ENCODE results near the gene BARX2.

The BARX2 gene

DNA sequence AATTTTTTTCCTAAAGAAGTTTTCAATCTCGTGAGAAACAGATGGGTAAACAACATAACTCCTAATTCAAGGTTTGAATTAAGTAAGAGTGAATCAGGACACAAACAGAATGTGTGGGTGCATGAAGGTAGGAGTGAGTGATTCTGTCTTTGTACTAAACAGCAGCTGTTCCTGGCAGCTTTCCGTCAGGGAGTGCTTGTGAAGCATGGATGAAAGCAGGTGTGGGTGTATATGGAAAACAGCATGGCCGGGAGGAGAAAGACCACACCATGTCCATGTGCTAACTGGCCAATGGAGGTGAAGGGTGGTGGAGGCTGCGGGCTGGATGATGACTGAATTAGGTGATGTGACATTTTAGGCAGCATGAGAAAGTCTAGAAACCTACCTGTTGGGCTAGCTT lies 49.6 kb downstream of the BARX2 start:
- no peaks in the 10 kb centered on the region for H3F3A ChIP-seq (ENCODE audit: insufficient read depth)
- H3K9ac ChIP-seq (ENCODE audit: low read length) = no peak overlapping the region
- no peak overlapping the region for H3K4me2 ChIP-seq (ENCODE audit: low read depth, low read length, poor library complexity, severe bottlenecking)
- H4K20me1 ChIP-seq (ENCODE audit: low read depth, low read length) = no peaks in the 10 kb centered on the region
- H3K9me3 ChIP-seq (ENCODE audit: insufficient read depth, low read length) = no peaks in the 10 kb centered on the region
- no peaks in the 10 kb centered on the region for H3K9me2 ChIP-seq (replicated peaks; ENCODE audit: insufficient read depth, low read length)
- no peaks in the 10 kb centered on the region for H3K27me3 ChIP-seq (ENCODE audit: low read length)
- H2AFZ ChIP-seq (ENCODE audit: low read depth, low read length, severe bottlenecking) = no peak overlapping the region
- no peaks in the 10 kb centered on the region for H3K36me3 ChIP-seq (ENCODE audit: low read length)
- no peak overlapping the region for H3K4me3 ChIP-seq (ENCODE audit: insufficient read depth, low read length, poor library complexity, severe bottlenecking)
- H3K27ac ChIP-seq (ENCODE audit: low read depth, low read length) = no peak overlapping the region
- H3K79me2 ChIP-seq (ENCODE audit: insufficient read depth, low read length) = no peaks in the 10 kb centered on the region
- no peak for TF ChIP-seq EZH2phosphoT487 (conservative IDR thresholded peaks at IDR 0.05; ENCODE audit: low read length)
- TF ChIP-seq, protein P1, sequence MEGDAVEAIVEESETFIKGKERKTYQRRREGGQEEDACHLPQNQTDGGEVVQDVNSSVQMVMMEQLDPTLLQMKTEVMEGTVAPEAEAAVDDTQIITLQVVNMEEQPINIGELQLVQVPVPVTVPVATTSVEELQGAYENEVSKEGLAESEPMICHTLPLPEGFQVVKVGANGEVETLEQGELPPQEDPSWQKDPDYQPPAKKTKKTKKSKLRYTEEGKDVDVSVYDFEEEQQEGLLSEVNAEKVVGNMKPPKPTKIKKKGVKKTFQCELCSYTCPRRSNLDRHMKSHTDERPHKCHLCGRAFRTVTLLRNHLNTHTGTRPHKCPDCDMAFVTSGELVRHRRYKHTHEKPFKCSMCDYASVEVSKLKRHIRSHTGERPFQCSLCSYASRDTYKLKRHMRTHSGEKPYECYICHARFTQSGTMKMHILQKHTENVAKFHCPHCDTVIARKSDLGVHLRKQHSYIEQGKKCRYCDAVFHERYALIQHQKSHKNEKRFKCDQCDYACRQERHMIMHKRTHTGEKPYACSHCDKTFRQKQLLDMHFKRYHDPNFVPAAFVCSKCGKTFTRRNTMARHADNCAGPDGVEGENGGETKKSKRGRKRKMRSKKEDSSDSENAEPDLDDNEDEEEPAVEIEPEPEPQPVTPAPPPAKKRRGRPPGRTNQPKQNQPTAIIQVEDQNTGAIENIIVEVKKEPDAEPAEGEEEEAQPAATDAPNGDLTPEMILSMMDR (IDR thresholded peaks at IDR 0.05; ENCODE audit: insufficient read depth, low read length, poor library complexity, severe bottlenecking) = no peak

DNA sequence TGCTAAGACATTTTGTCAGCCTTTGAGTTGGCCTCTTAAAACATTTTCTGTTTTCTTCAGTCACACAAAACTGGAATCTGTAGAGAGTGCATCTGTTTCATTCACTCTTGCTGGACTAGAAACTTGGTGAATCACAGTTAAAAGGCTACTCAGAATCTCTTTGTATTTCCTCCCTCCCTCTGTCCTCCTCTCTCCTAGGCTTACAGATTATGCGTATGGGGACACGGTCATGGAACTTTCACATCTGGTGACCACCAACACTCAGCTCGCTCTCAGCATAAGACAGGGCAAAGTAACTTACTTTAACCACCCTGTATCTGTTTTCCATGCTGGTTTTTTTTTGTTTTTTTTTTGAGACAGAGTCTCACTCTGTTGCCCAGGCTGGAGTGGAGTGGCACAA lies 50.4 kb downstream of the BARX2 start:
- H3F3A ChIP-seq (ENCODE audit: insufficient read depth) = no peaks in the 10 kb centered on the region
- no peaks in the 10 kb centered on the region for H3K9me2 ChIP-seq (replicated peaks; ENCODE audit: insufficient read depth, low read length)
- no peak overlapping the region for H2AFZ ChIP-seq (ENCODE audit: low read depth, low read length, severe bottlenecking)
- H3K9me3 ChIP-seq (ENCODE audit: insufficient read depth, low read length) = no peaks in the 10 kb centered on the region
- TF ChIP-seq, protein P1 (IDR thresholded peaks at IDR 0.05; ENCODE audit: insufficient read depth, low read length, poor library complexity, severe bottlenecking) = no peak
- no peak for TF ChIP-seq EZH2phosphoT487 (conservative IDR thresholded peaks at IDR 0.05; ENCODE audit: low read length)
- H3K9ac ChIP-seq (ENCODE audit: low read length) = no peak overlapping the region
- no peak overlapping the region for H3K27ac ChIP-seq (ENCODE audit: low read depth, low read length)
- no peak overlapping the region for H3K4me2 ChIP-seq (ENCODE audit: low read depth, low read length, poor library complexity, severe bottlenecking)
- no peaks in the 10 kb centered on the region for H3K36me3 ChIP-seq (ENCODE audit: low read length)
- H3K27me3 ChIP-seq (ENCODE audit: low read length) = no peaks in the 10 kb centered on the region
- no peaks in the 10 kb centered on the region for H3K79me2 ChIP-seq (ENCODE audit: insufficient read depth, low read length)
- H3K4me3 ChIP-seq (ENCODE audit: insufficient read depth, low read length, poor library complexity, severe bottlenecking) = no peak overlapping the region
- no peaks in the 10 kb centered on the region for H4K20me1 ChIP-seq (ENCODE audit: low read depth, low read length)

- no peaks in the 10 kb centered on the region for H3K9me2 ChIP-seq (replicated peaks; ENCODE audit: insufficient read depth, low read length)
Measured at GRCh38 chr11:129426776-129427175, 51.1 kb downstream of the BARX2 start.

More at GRCh38 chr11:129426776-129427175, 51.1 kb downstream of the BARX2 start:
- H3K27ac ChIP-seq (ENCODE audit: low read depth, low read length) = no peak overlapping the region
- TF ChIP-seq EZH2phosphoT487 (conservative IDR thresholded peaks at IDR 0.05; ENCODE audit: low read length) = no peak
- TF ChIP-seq, protein P1 (IDR thresholded peaks at IDR 0.05; ENCODE audit: insufficient read depth, low read length, poor library complexity, severe bottlenecking) = no peak
- no peaks in the 10 kb centered on the region for H3K27me3 ChIP-seq (ENCODE audit: low read length)
- H3K36me3 ChIP-seq (ENCODE audit: low read length) = no peaks in the 10 kb centered on the region
- H3K4me3 ChIP-seq (ENCODE audit: insufficient read depth, low read length, poor library complexity, severe bottlenecking) = no peak overlapping the region
- no peak overlapping the region for H3K4me2 ChIP-seq (ENCODE audit: low read depth, low read length, poor library complexity, severe bottlenecking)
- no peak overlapping the region for H3K9ac ChIP-seq (ENCODE audit: low read length)
- no peaks in the 10 kb centered on the region for H3K9me3 ChIP-seq (ENCODE audit: insufficient read depth, low read length)
- H4K20me1 ChIP-seq (ENCODE audit: low read depth, low read length) = no peaks in the 10 kb centered on the region
- H3F3A ChIP-seq (ENCODE audit: insufficient read depth) = no peaks in the 10 kb centered on the region
- no peak overlapping the region for H2AFZ ChIP-seq (ENCODE audit: low read depth, low read length, severe bottlenecking)
- no peaks in the 10 kb centered on the region for H3K79me2 ChIP-seq (ENCODE audit: insufficient read depth, low read length)

Measured in SU-DHL-6 (cell line).